ENCODE measurements around the gene LRCH1.
"Not testable (repeated sequence)": the region's sequence is repeated elsewhere in the genome, so short reads cannot be mapped to it uniquely, and the experiment has no call there.

LRCH1 gene

GRCh38 chr13:46761174-46761573, 208.2 kb downstream of the LRCH1 start:
- DNase-seq = no peak

GRCh38 chr13:46761866-46762265, 208.9 kb downstream of the LRCH1 start:
- no peak for DNase-seq

DNA sequence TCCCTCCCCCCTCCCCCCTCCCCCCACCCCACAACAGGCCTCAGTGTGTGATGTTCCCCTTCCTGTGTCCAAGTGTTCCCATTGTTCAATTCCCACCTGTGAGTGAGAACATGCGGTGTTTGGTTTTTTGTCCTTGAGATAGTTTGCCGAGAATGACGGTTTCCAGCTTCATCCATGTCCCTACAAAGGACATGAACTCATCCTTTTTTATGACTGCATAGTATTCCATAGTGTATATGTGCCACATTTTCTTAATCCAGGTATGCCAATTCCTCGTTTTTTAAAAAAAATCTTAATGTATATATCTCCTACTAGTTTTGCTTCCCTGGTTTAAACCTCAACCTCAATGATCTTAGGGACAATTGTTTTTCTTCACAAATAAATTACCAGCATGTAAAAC, 217.0 kb downstream of the LRCH1 start:
- DNase-seq = not testable (repeated sequence)

DNA sequence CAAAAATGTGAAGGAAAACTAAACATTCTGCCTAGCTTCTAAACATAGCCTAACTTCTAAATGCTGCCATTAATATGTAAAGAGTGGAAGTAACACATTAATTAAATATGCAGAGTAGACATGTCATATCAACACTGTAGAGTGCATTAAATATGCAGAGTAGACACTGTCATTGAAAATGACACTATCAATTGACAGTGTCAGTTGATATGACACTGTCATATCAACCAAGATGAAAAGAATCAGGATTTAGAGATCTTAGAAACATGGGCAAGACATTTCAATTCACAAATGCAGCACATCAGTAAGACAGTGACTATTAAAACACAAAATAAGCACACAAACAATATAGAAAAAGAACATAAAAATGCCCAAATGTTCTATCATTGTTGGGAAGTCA, 218.7 kb downstream of the LRCH1 start:
- DNase-seq = no peak

GRCh38 chr13:46773541-46773940, 220.6 kb downstream of the LRCH1 start:
- DNase-seq = no peak

DNA sequence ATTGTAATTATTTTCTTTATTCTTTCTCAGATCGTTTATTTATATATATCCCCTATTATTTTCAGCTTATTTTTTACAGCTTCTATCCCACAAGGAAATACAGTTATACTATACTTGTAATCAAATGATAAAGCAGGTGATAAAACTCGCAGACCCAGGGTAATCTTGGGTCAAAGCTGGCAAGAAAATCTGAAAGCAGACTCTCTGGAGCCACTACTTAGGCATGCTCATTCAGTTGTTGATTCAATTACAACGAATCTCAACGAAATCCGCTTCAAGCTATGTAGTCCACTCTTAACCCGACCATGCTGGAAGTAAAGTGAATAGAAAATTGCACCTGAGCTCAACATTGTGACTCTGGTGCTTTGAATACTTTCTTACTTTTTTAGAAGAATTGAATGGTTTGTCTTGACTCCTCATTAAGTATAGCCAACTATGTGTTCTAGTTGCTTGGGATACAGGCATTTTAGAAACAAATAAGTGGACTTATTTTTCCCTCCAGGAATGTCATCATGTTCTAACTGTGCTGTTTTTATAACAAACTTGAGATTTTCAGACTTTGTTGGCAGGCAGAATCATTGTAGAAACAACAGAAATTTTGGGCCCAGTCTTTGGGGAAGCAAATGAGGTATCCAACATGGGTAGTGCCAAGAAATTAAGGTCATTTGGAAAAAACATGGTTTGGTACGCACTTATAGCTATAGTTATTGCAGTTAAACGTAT, 222.6 kb downstream of the LRCH1 start:
- DNase-seq = no peak

GRCh38 chr13:46778095-46778494, 225.1 kb downstream of the LRCH1 start:
- DNase-seq = no peak

GRCh38 chr13:46778890-46779289, 225.9 kb downstream of the LRCH1 start:
- DNase-seq = no peak

GRCh38 chr13:46782066-46782465, 229.1 kb downstream of the LRCH1 start:
- DNase-seq = no peak

GRCh38 chr13:46782691-46783090, 229.7 kb downstream of the LRCH1 start:
- no peak for DNase-seq

DNA sequence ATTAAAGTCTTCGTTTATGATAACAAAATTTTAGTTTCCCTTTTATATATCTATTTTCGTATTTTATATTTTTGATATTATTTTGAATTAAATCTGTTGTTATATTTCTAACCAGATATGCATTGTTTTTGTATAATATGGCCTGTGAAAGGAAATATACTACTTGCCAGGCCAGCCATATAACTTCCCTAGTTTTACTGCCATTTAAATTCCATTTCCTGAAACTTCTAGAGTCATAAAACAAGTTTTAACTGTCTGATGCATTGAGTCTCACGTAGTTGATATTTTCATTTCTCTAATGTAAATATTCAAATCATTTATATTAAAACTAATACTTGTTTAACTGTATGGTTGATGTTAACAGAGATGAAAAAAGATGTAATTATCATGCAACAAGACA, 230.5 kb downstream of the LRCH1 start:
- DNase-seq = no peak

GRCh38 chr13:46795321-46795720, 242.4 kb downstream of the LRCH1 start:
- no peak for DNase-seq

- no peak for DNase-seq
These were observed 243.2 kb downstream of the LRCH1 start for GRCh38 chr13:46796129-46796514.

GRCh38 chr13:46796515-46797474, 243.8 kb downstream of the LRCH1 start, which contains the start of gene ESD:
TSS of gene ESD (minus strand) at chr13:46797161. CDS start at chr13:46791413, 5,748 bp downstream.
- DNase-seq = peak; percentile 81

GRCh38 chr13:46797501-46798237, 244.7 kb downstream of the LRCH1 start:
- no peak for DNase-seq

- no peak for DNase-seq
These were observed 246.2 kb downstream of the LRCH1 start for GRCh38 chr13:46799139-46799538.

GRCh38 chr13:46801858-46802257, 248.9 kb downstream of the LRCH1 start:
- DNase-seq = no peak
